Bronchial smooth muscle cell (primary cell): ENCODE data around the gene NSUN4. TPM values are rescaled to one million over a fixed set of nuclear protein-coding genes. Genes with fewer than 3 reads are reported as not detected.

ENCODE experiments used
- total RNA-seq: library from RNA; depleted of rRNA; stranded (reverse); fragments of >200 nt; gene quantifications from 2 replicates; pipeline ENCODE4 v1.2.1, GENCODE V29; 2014

NSUN4 gene
- total RNA-seq = 9.8 and 11.4 TPM in 2 replicates

DNA sequence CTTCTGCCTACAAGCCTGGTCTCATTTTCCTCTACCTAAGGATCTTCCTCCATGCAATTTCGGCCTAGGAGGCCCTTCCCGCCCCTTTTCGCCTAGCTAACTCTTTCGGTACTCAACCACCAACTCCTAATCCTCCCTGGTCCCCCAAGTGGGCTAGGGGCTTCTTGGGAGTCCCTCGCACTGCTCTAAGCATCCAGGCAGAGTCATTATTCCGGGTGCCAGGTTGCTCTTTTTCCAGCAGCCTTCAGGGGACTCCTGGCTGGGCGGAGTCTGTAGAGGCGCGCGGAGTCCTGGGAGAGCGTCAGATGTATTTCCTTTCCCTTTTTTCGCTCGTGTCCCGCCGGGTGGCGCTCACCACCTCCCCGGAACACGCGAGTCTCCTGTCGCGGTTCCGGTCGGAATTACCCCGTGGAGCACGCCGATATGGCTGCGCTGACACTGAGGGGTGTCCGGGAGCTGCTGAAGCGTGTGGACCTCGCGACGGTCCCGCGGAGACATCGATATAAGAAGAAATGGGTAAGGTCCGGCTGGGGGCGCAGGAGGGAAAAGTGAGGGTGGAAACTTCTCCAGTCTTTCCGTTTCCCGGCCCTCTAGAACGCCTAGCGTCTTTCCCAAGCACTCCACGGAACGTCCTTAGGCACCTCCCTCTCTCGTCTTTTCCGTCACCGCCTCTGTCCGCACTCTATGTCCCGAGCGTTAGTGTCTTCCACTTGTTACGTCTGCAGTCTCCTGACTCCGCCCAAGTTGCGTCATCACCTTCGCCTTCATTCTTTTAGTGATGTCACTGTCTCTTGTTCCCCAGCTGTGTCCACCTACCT lies at the start of gene NSUN4:
TSS of gene NSUN4 (plus strand) at position 404 of the 818 bp plus-strand sequence. CDS start at position 424, 20 bp downstream.

DNA sequence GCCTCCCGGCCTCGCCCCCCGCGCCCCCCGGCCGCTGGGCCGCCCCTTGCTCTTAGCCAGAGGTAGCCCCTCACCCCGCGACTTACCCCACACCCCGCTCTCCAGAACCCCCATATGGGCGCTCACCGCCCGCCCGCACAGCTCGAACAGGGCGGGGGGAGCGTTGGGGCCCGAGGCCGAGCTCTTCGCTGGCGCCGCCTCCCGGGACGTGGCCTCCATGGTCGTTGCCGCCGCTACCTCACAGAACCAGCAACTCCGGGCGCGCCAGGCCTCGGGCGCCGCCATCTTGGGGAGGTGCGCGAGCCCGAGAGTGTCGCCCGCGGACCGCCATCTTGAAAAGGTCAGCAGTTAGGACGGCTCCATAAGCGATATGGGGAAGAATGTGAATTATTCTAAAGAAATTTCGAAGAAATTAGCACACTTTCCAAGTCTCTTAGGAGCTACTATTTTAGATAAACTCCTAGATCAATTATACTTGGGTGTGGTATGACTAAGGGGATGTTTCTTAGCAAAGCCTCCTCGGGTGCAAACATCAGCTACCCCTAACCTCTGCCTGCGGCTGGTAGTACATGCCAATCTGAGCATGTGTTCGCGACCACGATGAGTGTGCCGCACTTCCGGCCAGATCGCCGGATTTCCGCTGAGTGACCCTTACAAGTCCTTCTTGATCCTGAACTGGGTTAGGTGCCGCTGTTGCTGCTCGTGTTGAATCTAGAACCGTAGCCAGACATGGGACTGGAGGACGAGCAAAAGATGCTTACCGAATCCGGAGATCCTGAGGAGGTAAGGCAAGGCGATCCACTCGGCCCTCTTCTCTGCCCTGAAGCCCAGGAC lies 37.4 kb upstream of the NSUN4 start, which contains the start of the genes LRRC41 and UQCRH:
TSS of gene LRRC41 (minus strand) at position 579 of the 834 bp plus-strand sequence. CDS start at position 285, 294 bp downstream.
TSS of gene UQCRH (plus strand) at position 661 of the 834 bp plus-strand sequence. CDS start at position 730, 69 bp downstream.

DNA sequence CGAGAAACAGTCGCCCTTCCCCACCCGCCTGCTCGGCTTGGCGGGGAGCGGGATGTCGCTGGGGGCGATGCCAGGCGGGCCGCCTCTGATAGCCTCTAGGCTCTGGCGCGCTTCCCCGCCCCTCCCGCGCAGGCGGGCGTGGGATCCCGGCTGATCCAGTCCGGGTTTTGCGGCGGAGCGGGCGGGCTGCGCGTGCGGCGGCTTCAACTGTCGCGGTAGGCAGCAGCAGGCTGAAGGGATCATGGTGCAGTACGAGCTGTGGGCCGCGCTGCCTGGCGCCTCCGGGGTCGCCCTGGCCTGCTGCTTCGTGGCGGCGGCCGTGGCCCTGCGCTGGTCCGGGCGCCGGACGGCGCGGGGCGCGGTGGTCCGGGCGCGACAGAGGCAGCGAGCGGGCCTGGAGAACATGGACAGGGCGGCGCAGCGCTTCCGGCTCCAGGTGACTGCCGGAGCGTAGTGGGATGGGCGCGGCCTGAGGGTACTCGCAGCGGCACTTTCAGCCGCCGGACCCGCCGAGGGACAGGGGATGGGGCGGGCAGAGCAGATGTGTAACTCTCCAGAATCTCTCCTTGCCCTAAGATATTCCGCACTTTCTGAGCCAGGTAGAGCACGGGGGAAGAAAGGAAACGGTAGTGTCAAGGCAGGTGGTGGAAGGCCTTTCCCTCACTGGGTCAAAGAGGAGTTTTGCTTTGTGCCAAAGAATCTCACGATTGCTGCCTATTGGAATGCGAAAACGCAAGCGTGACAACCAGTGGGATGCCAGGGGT lies 53.7 kb downstream of the NSUN4 start, which contains the start of gene FAAH:
TSS of gene FAAH (plus strand) at position 210 of the 764 bp plus-strand sequence. CDS start at position 242, 32 bp downstream.

Other genes starting within 250 kb of the NSUN4 start
- 2.1 and 4.7 TPM in 2 replicates for gene PIK3R3, start 208.2 kb upstream of the NSUN4 start, total RNA-seq
- gene TSPAN1, start 165.7 kb upstream of the NSUN4 start, total RNA-seq = not detected in 2 replicates
- not detected in 2 replicates for gene P3R3URF, start 164.3 kb upstream of the NSUN4 start, total RNA-seq
- gene POMGNT1, start 142.4 kb upstream of the NSUN4 start, total RNA-seq = 25.2 and 27.4 TPM in 2 replicates
- gene LURAP1, start 137.5 kb upstream of the NSUN4 start, total RNA-seq = 4.3 and 4.4 TPM in 2 replicates
- gene RAD54L, start 93.0 kb upstream of the NSUN4 start, total RNA-seq = 0.86 and 0.95 TPM in 2 replicates
- 49.2 and 67.5 TPM in 2 replicates for gene LRRC41, start 37.2 kb upstream of the NSUN4 start, total RNA-seq
- 951 and 1,064 TPM in 2 replicates for gene UQCRH, start 37.1 kb upstream of the NSUN4 start, total RNA-seq
- 1.4 and 2.0 TPM in 2 replicates for gene FAAH, start 53.5 kb downstream of the NSUN4 start, total RNA-seq
- not detected in 2 replicates for gene DMBX1, start 149.0 kb downstream of the NSUN4 start, total RNA-seq
- gene KNCN, start 210.8 kb downstream of the NSUN4 start, total RNA-seq = not detected in 2 replicates